Naive thymus-derived CD4-positive, alpha-beta T cell (primary cell): ENCODE results near the gene VDAC1. TPM values are rescaled to one million over a fixed set of nuclear protein-coding genes. Genes with fewer than 3 reads are reported as not detected.

Source experiments
- ATAC-seq: fragments of 150-1000 bp; cut with Tn5 transposase; 2 replicates; pipeline ENCODE4 v1.10.0; 2021; ENCODE audit warnings: mild to moderate bottlenecking, moderate library complexity
- CTCF ChIA-PET: fragments of 350-600 bp; sonication (Branson Sonifier 250); formaldehyde crosslinking; loops from one replicate; lab custom pipeline; 2021; ENCODE audit warnings: antibody characterized with exemption; lab: Charles Lee
- POLR2A ChIA-PET: fragments of 350-600 bp; sonication (Branson Sonifier 250); formaldehyde crosslinking; loops from one replicate; lab custom pipeline; 2021; ENCODE audit warnings: antibody characterized with exemption, inconsistent platforms; lab: Charles Lee
- DNase-seq, 9 donors: peaks; one replicate each; pipeline versions ENCODE4 v3.0.0 to v3.0.0-alpha.2; 2020 to 2022; ENCODE audit warnings: mixed read lengths in 1 of 9
- H3K27ac ChIP-seq: one replicate; pipeline ENCODE4 v1.7.0; 2013; ENCODE audit warnings: mild to moderate bottlenecking, low read depth, low read length, moderate library complexity
- H3K27me3 ChIP-seq, 2 donors: one replicate each; pipeline ENCODE4 v1.7.0; 2013; ENCODE audit warnings: low read length in 2 of 2, mild to moderate bottlenecking in 2 of 2, moderate library complexity in 2 of 2; ENCODE audit not compliant: control insufficient read depth in 2 of 2, insufficient read depth in 2 of 2
- H3K36me3 ChIP-seq, 3 experiments: 1 replicate in 2 of 3; 2 replicates in 1 of 3; pipeline ENCODE4 v1.7.0; 2013; ENCODE audit warnings: low read length in 3 of 3, mild to moderate bottlenecking in 3 of 3, moderate library complexity in 1 of 3; ENCODE audit not compliant: insufficient read depth in 3 of 3, control insufficient read depth in 2 of 3
- H3K4me1 ChIP-seq, 2 donors: one replicate each; pipeline ENCODE4 v1.7.0; 2013; ENCODE audit warnings: low read length in 2 of 2, mild to moderate bottlenecking in 2 of 2, moderate library complexity in 1 of 2; ENCODE audit not compliant: control insufficient read depth in 2 of 2, insufficient read depth in 2 of 2
- H3K4me3 ChIP-seq: 2 replicates; pipeline ENCODE4 v1.7.0; 2013; ENCODE audit warnings: mild to moderate bottlenecking, low read length
- H3K9me3 ChIP-seq, 3 experiments: 1 replicate in 2 of 3; 2 replicates in 1 of 3; pipeline ENCODE4 v1.7.0; 2013; ENCODE audit warnings: low read length in 3 of 3; ENCODE audit not compliant: control insufficient read depth in 2 of 3
- H3K27ac Mint-ChIP-seq, 9 donors: one replicate each; pipeline ENCODE4 v1.8.0; 2020 to 2022; ENCODE audit warnings: mixed read lengths in 9 of 9, mild to moderate bottlenecking in 8 of 9, moderate library complexity in 5 of 9, inconsistent platforms in 2 of 9
- H3K27me3 Mint-ChIP-seq, 5 donors: one replicate each; pipeline ENCODE4 v1.8.0; 2021 to 2022; ENCODE audit warnings: mixed read lengths in 5 of 5, mild to moderate bottlenecking in 1 of 5
- H3K36me3 Mint-ChIP-seq, 5 donors: one replicate each; pipeline ENCODE4 v1.8.0; 2020 to 2022; ENCODE audit warnings: mixed read lengths in 5 of 5, mild to moderate bottlenecking in 3 of 5, inconsistent platforms in 1 of 5
- H3K4me1 Mint-ChIP-seq, 7 donors: one replicate each; pipeline ENCODE4 v1.8.0; 2020 to 2022; ENCODE audit warnings: mixed read lengths in 7 of 7, mild to moderate bottlenecking in 3 of 7, inconsistent platforms in 1 of 7
- H3K4me3 Mint-ChIP-seq, 10 donors: one replicate each; pipeline ENCODE4 v1.8.0; 2020 to 2022; ENCODE audit warnings: mild to moderate bottlenecking in 10 of 10, mixed read lengths in 10 of 10, moderate library complexity in 6 of 10, inconsistent platforms in 2 of 10
- H3K9me3 Mint-ChIP-seq, 11 donors: one replicate each; pipeline ENCODE4 v1.8.0; 2020 to 2022; ENCODE audit warnings: mixed read lengths in 11 of 11, mild to moderate bottlenecking in 4 of 11, inconsistent platforms in 1 of 11, moderate library complexity in 1 of 11
- intact Hi-C, 2 donors: fragments of 100-400 bp; cut with micrococcal nuclease; formaldehyde crosslinking; loops; one replicate each; pipeline ENCODE4 v1.15.1; 2023
- polyA plus RNA-seq, 2 donors: library from polyadenylated mRNA; unstranded; fragments of 300-500 nt; fragmentation: Illumina TruSeq; gene quantifications; one replicate each; pipeline ENCODE4 v1.2.3, GENCODE V29; 2021
- total RNA-seq, 6 experiments: library from RNA in 5 of 6; stranded (reverse) in 5 of 6; gene quantifications; 1 replicate in 5 of 6; 2 replicates in 1 of 6; pipeline ENCODE4 v1.2.3 and lab custom pipeline; 2021 to 2026

VDAC1 gene
- total and polyA plus RNA-seq, 7 experiments from 2014 or later, result 37.8 to 259 (median 48.4) TPM

- intact Hi-C loops, result no loop called here
- Mint-ChIP-seq H3K36me3 (peaks cover 0 to 5% (median 0%) of the 10 kb centered on the region in 5 donors), H3K9me3 (no peaks in the 10 kb centered on the region), H3K27ac (peak overlapping the region; percentile 41 to 98 (median 94)), H3K4me1 (peaks cover 11 to 46% (median 36%) of the 10 kb centered on the region in 7 donors), H3K27me3 (no peaks in the 10 kb centered on the region), H3K4me3 (peak overlapping the region in 9 of 10 donors; percentile 81 to 100 (median 96))
- DNase-seq, result no peak
- H3K4me3 ChIP-seq, result no peak overlapping the region
- no peak for ATAC-seq
- CTCF ChIA-PET, result no interaction called here
- POLR2A ChIA-PET, result interaction anchor here (0.5 to 2.6 kb wide), 3 partner anchors 33 to 1332 kb away, joined by 3 to 10 read pairs (median 3); no protein-coding TSS in a partner anchor
- peaks cover 10 to 15% of the 10 kb centered on the region in 2 donors for H3K4me1 ChIP-seq
- no peaks in the 10 kb centered on the region for H3K9me3 ChIP-seq
- peaks cover 0 to 38% (median 17%) of the 10 kb centered on the region in 3 experiments for H3K36me3 ChIP-seq
- H3K27me3 ChIP-seq, result no peaks in the 10 kb centered on the region
- peak overlapping the region; percentile 94 for H3K27ac ChIP-seq
These were observed 34.4 kb downstream of the VDAC1 start for GRCh38 chr5:133970325-133970909.

DNA sequence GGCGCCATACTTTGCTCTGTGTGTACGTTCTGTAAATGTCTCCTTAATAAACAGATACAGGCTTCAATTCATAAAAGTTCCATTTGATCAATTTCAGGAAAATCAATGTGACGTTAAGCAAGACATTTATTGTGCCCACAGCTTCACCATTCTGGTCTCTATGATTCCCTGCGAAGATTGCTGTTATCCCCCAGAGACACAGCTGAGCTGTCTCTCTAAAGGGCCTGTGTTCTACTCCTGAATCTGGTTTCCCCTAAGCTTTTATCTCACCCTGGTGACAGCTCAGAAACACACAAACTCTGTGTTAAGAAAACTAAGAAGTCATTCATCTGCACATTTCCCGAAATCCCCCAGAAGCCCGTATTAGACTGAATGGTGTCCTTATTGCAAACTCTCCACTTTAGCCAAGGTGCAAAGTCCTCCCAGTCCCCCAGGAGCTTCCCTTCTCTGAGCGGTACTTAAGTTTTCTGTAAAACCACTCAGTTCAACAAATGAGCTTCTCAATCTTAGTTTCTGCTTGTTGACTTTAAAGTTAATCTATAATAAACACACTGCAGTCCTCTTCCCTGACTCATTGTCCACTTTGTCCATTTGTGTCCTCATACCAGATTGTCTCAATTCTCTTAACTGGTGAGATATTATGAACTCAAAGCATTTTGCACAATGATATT, 35.0 kb downstream of the VDAC1 start:
- Mint-ChIP-seq H3K4me3 (peak overlapping the region; percentile 81 to 100 (median 96)), H3K9me3 (no peaks in the 10 kb centered on the region), H3K4me1 (peaks cover 16 to 52% (median 42%) of the 10 kb centered on the region in 7 donors), H3K36me3 (peaks cover 0 to 9% (median 4%) of the 10 kb centered on the region in 5 donors), H3K27me3 (no peaks in the 10 kb centered on the region), H3K27ac (peak overlapping the region; percentile 70 to 99 (median 96))
- Histone ChIP-seq H3K36me3 (peaks cover 0 to 32% (median 12%) of the 10 kb centered on the region in 3 experiments), H3K9me3 (no peaks in the 10 kb centered on the region), H3K4me3 (no peak overlapping the region), H3K27ac (peak overlapping the region; percentile 94), H3K4me1 (peaks cover 10 to 15% of the 10 kb centered on the region in 2 donors), H3K27me3 (no peaks in the 10 kb centered on the region)
- POLR2A ChIA-PET, result interaction anchor here (0.6 to 2.6 kb wide), 7 partner anchors 28 to 488 kb away, joined by 3 to 10 read pairs (median 3); partner anchors contain the start of gene VDAC1
- DNase-seq (no peak), ATAC-seq (no peak)
- CTCF ChIA-PET, result no interaction called here
- intact Hi-C loops, result loop anchor here (2.0 to 10.0 kb wide), 7 partner anchors 39 to 943 kb away; partner anchors contain the start of genes PCBD2 (in 2 of the 2), SEC24A (in 1 of the 2), SKP1 (in 1 of the 2) and ZCCHC10 (in 1 of the 2)

DNA sequence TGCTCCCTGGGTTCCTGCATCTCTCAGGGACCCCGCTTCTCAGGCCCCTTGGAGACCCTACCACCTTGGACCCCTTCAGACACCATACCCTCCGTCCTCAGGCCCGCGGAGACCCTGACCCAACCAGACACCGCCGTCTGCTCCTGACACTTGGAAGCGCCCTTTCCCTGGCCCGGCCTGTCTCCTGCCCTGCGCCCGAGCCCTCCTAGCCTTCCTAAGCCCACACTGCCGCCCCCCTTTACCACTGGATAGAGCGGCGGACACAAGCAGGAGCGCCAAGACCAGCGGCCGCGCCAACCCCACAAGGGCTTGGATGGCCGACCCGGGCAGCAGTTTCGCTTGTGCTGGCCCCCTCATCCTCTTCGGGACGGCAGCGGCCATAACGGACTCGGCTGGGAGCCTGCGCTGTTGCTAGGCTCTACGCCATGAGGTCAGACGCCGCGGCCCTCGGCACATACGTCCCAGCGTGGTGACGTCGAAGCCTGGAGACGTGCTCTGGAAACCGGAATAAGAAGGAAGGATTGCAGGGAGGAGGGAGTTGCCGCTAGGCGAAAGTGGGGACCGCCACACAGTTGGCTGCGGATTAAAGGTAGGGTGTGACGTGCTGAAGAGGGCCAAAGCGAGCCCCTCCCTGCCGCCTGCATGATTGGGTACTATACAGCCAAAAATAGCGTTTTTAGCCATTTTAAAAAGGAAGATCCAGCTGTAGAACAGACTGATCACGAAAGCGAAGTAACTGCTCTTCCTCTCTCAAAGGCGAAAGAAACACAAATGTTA, 36.4 kb downstream of the VDAC1 start, which contains the start of gene C5orf15:
Gene C5orf15 (minus strand): TSS at position 422 of the 777 bp plus-strand sequence. CDS start 41 bp downstream, at position 381.
- Histone ChIP-seq H3K4me3 (peak within 1 kb of the TSS; percentile 90), H3K36me3 (peaks cover 0 to 20% (median 0%) of the 10 kb centered on the region in 3 experiments), H3K4me1 (peaks cover 10 to 15% of the 10 kb centered on the region in 2 donors), H3K27ac (peak within 1 kb of the TSS; percentile 94), H3K9me3 (no peaks in the 10 kb centered on the region), H3K27me3 (no peaks in the 10 kb centered on the region)
- Mint-ChIP-seq H3K27ac (peak within 1 kb of the TSS; percentile 92 to 99 (median 97)), H3K36me3 (peaks cover 0 to 18% (median 10%) of the 10 kb centered on the region in 5 donors), H3K4me1 (peaks cover 20 to 62% (median 51%) of the 10 kb centered on the region in 7 donors), H3K9me3 (peaks cover 0 to 3% (median 0%) of the 10 kb centered on the region in 11 donors), H3K4me3 (peak within 1 kb of the TSS; percentile 93 to 100 (median 98)), H3K27me3 (no peaks in the 10 kb centered on the region)
- ChIA-PET POLR2A (interaction anchor here (0.6 to 2.6 kb wide), 6 partner anchors 10 to 199 kb away, joined by 3 to 10 read pairs (median 3); partner anchors contain the start of gene VDAC1), CTCF (no interaction called here)
- DNase-seq, result peak; percentile 72 to 93 (median 87)
- intact Hi-C loops, result loop anchor here (1.0 to 10.0 kb wide), 13 partner anchors 36 to 942 kb away; partner anchors contain the start of genes PCBD2 (in 2 of the 2), PPP2CA (in 2 of the 2), SKP1 (in 2 of the 2) and SEC24A (in 1 of the 2)
- peak; percentile 98 for ATAC-seq

DNA sequence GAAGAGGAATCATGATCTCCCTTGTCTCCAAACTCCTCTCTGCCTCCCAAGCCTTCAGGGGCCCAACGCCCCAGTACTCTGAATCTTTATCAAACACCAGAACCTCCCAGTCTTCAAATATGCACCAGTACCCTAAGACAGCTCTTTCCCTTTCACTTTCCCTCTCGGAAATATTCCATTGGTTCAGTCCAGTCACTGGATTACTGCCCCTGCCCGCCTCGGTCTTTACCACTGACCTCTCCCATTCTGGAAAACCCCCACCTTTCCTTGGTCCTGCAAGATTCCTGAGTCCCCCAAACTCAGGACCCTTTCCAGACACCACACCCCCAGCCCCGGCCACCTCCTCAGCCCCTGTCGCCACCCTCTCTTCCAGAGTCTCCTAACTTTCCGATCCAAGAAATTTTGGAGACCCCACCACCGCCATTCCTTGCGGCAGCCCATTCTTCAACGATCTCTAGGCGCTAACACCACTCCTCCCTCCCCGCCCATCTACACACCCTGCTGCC, 37.0 kb downstream of the VDAC1 start:
- ChIA-PET POLR2A (interaction anchor here (1.2 kb wide), 1 partner anchor 200 kb away, joined by 3 read pairs; no protein-coding TSS in a partner anchor), CTCF (no interaction called here)
- Histone ChIP-seq H3K4me1 (peaks cover 10 to 18% of the 10 kb centered on the region in 2 donors), H3K27ac (peak overlapping the region; percentile 94), H3K27me3 (no peaks in the 10 kb centered on the region), H3K36me3 (peaks cover 0 to 15% (median 0%) of the 10 kb centered on the region in 3 experiments), H3K4me3 (peak overlapping the region; percentile 90), H3K9me3 (no peaks in the 10 kb centered on the region)
- intact Hi-C loops, result loop anchor here (1.0 to 10.0 kb wide), 13 partner anchors 37 to 941 kb away; partner anchors contain the start of genes PCBD2 (in 2 of the 2), PPP2CA (in 2 of the 2), SKP1 (in 2 of the 2) and SEC24A (in 1 of the 2)
- DNase-seq (peak in 5 of 9 donors; percentile 3 to 28 (median 6)), ATAC-seq (peak; percentile 21)
- H3K4me1 Mint-ChIP-seq, result peaks cover 24 to 69% (median 58%) of the 10 kb centered on the region in 7 donors
- peak overlapping the region; percentile 92 to 99 (median 97) for H3K27ac Mint-ChIP-seq
- peaks cover 0 to 5% (median 0%) of the 10 kb centered on the region in 11 donors for H3K9me3 Mint-ChIP-seq
- H3K36me3 Mint-ChIP-seq, result peaks cover 0 to 22% (median 14%) of the 10 kb centered on the region in 5 donors
- peak overlapping the region; percentile 93 to 100 (median 98) for H3K4me3 Mint-ChIP-seq
- H3K27me3 Mint-ChIP-seq, result no peaks in the 10 kb centered on the region

DNA sequence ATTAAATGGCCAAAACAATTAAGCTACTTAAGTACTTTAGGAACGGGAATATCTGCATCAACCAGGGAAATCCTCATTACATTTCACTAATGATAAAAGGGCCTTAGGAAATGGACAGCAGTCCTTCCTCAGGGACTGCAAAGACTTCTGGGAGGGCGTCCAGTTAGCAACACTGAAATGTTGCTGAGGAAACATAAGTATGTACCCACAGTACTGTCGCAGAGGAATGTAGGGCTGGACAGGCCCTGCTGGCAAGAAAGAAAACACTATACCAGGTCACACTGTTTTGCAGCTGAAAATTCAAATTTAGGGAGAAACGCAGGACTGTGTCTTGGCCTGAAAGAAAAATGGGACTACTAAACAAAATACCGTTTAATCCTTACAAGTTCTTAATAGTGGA, 37.7 kb downstream of the VDAC1 start:
- H3K9me3 ChIP-seq, result no peaks in the 10 kb centered on the region
- Mint-ChIP-seq H3K4me3 (peak overlapping the region; percentile 93 to 100 (median 98)), H3K4me1 (peaks cover 28 to 75% (median 64%) of the 10 kb centered on the region in 7 donors), H3K9me3 (peaks cover 0 to 5% (median 0%) of the 10 kb centered on the region in 11 donors), H3K27ac (peak overlapping the region; percentile 6 to 98 (median 87)), H3K36me3 (peaks cover 0 to 28% (median 19%) of the 10 kb centered on the region in 5 donors), H3K27me3 (no peaks in the 10 kb centered on the region)
- no peaks in the 10 kb centered on the region for H3K27me3 ChIP-seq
- peak overlapping the region; percentile 94 for H3K27ac ChIP-seq
- intact Hi-C loops, result loop anchor here in 1 of 2 donors (5.0 to 10.0 kb wide), 2 partner anchors 680 to 938 kb away; partner anchors contain the start of genes PCBD2 and SEC24A
- ChIA-PET CTCF (interaction anchor here (0.6 kb wide), 1 partner anchor 47 kb away, joined by 3 read pairs; no protein-coding TSS in a partner anchor), POLR2A (interaction anchor here (1.2 to 1.3 kb wide), 2 partner anchors 38 to 200 kb away, joined by 3 to 4 read pairs; partner anchors contain the start of gene VDAC1)
- ATAC-seq (no peak), DNase-seq (no peak)
- peak overlapping the region; percentile 90 for H3K4me3 ChIP-seq
- peaks cover 0 to 13% (median 0%) of the 10 kb centered on the region in 3 experiments for H3K36me3 ChIP-seq
- H3K4me1 ChIP-seq, result peaks cover 10 to 18% of the 10 kb centered on the region in 2 donors
